Measurements from ENCODE around the gene ATXN7L1. TPM values are rescaled to one million over a fixed set of nuclear protein-coding genes. Genes with fewer than 3 reads are reported as not detected.

The ATXN7L1 gene
- total and polyA plus RNA-seq, 4 donors, result 4.2 to 22.5 (median 8.5) TPM

DNA sequence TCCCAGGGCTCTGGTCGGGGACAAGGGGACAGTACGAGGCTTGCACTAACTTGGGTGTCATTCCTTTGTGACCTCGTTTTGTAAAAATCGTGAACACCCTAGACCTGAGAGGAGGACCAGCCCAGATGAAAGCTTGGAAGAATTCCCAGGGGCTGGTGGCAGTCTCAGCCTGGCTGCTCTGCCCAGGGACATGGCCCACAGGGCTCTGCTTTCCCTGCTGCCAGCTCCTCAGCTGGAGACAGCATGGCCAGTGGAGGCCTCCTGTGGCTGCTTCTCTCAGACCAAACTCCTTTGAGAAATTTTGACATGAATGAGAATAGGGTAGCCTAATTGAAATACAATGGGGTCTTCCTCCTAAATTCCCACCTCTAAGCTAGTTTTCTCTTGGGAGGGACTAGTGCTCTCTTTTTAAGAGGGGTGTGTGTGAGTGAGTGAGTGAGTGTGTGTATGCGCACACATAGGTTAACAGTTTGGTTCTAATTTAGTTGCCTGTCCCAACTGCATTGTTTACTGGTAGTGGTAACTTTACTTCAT is 154.8 kb downstream of the ATXN7L1 start:
- TF ChIP-seq, protein P1, sequence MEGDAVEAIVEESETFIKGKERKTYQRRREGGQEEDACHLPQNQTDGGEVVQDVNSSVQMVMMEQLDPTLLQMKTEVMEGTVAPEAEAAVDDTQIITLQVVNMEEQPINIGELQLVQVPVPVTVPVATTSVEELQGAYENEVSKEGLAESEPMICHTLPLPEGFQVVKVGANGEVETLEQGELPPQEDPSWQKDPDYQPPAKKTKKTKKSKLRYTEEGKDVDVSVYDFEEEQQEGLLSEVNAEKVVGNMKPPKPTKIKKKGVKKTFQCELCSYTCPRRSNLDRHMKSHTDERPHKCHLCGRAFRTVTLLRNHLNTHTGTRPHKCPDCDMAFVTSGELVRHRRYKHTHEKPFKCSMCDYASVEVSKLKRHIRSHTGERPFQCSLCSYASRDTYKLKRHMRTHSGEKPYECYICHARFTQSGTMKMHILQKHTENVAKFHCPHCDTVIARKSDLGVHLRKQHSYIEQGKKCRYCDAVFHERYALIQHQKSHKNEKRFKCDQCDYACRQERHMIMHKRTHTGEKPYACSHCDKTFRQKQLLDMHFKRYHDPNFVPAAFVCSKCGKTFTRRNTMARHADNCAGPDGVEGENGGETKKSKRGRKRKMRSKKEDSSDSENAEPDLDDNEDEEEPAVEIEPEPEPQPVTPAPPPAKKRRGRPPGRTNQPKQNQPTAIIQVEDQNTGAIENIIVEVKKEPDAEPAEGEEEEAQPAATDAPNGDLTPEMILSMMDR (IDR thresholded peaks at IDR 0.05; ENCODE audit: control extremely low read depth, extremely low read depth), result no peak
- no peaks in the 10 kb centered on the region for H3K27me3 ChIP-seq (ENCODE audit: control insufficient read depth in 3 of 3, insufficient read depth in 3 of 3, low read length in 2 of 3)
- H3K4me3 ChIP-seq, result no peak overlapping the region
- H3K36me3 ChIP-seq (ENCODE audit: control insufficient read depth in 4 of 4, insufficient read depth in 4 of 4, low read length in 4 of 4), result peaks cover 0 to 4% (median 0%) of the 10 kb centered on the region in 4 donors
- 93 to 96% methylated on average over 5 of the region's 5 CpGs for WGBS, 2 donors
- no peak overlapping the region for H3K9ac ChIP-seq (ENCODE audit: insufficient read depth in 1 of 2, low read length in 2 of 2)
- no peaks in the 10 kb centered on the region for H3K9me3 ChIP-seq (ENCODE audit: control insufficient read depth in 4 of 4, insufficient read depth in 3 of 4, low read length in 3 of 4)
- H3K27ac ChIP-seq (ENCODE audit: low read depth in 1 of 2, low read length in 1 of 2), result no peak overlapping the region
- DNase-seq, result no peak
- peaks cover 0 to 23% (median 7%) of the 10 kb centered on the region in 5 donors for H3K4me1 ChIP-seq (ENCODE audit: control insufficient read depth in 5 of 5, insufficient read depth in 5 of 5, low read length in 5 of 5)
- ATAC-seq (ENCODE audit: insufficient read depth, low FRiP score), result no peak

DNA sequence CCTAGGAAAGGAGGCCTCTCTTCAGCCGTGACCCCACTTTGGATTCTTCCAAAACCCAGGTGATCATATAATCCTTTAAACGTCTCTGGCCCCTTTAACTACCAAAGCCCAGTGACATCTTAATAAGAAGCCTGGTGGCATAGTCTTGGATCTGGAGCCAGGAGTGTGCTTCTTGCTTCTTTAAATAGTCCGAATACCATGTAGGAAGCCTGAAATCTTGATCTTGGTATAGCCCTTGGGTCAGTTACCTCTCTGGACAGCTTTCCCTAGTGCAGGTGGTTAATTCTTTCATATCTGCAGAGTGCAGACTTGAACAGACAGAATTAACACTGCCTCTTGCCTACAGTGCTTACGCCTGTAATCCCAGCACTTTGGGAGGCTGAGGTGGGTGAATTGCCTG is 156.5 kb downstream of the ATXN7L1 start:
- Histone ChIP-seq H3K4me1 (ENCODE audit: control insufficient read depth in 5 of 5, insufficient read depth in 5 of 5, low read length in 5 of 5) (peaks cover 0 to 23% (median 8%) of the 10 kb centered on the region in 5 donors), H3K9me3 (ENCODE audit: control insufficient read depth in 4 of 4, insufficient read depth in 3 of 4, low read length in 3 of 4) (no peaks in the 10 kb centered on the region), H3K27ac (ENCODE audit: low read depth in 1 of 2, low read length in 1 of 2) (no peak overlapping the region), H3K4me3 (no peak overlapping the region), H3K36me3 (ENCODE audit: control insufficient read depth in 4 of 4, insufficient read depth in 4 of 4, low read length in 4 of 4) (peaks cover 0 to 2% (median 0%) of the 10 kb centered on the region in 4 donors), H3K27me3 (ENCODE audit: control insufficient read depth in 3 of 3, insufficient read depth in 3 of 3, low read length in 2 of 3) (no peaks in the 10 kb centered on the region), H3K9ac (ENCODE audit: insufficient read depth in 1 of 2, low read length in 2 of 2) (no peak overlapping the region)
- TF ChIP-seq, protein P1 (IDR thresholded peaks at IDR 0.05; ENCODE audit: control extremely low read depth, extremely low read depth), result no peak
- ATAC-seq (ENCODE audit: insufficient read depth, low FRiP score) (no peak), DNase-seq (no peak)
- WGBS, 2 donors, result 95 to 96% methylated on average over 4 of the region's 4 CpGs

DNA sequence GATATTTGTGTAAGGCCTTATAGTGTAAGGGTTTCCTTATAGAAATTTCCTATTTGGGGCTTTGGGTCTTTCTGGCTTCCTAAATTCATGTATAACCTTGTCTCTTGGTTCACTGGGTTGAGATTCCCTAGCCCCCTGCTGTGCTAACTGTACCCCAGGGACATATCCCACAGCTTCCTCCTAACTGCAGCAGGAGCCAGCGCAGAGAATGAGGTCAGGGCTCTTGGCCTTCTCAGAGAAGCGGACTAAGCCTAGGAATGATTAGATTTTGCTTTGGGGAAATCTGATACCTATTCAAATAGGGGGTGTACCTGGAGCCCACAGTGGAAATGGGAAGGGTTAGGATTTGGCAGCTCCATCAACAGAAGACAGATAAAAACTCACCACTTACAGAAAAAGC is 157.0 kb downstream of the ATXN7L1 start:
- no peaks in the 10 kb centered on the region for H3K9me3 ChIP-seq (ENCODE audit: control insufficient read depth in 4 of 4, insufficient read depth in 3 of 4, low read length in 3 of 4)
- H3K27ac ChIP-seq (ENCODE audit: low read depth in 1 of 2, low read length in 1 of 2), result no peak overlapping the region
- no peak for ATAC-seq (ENCODE audit: insufficient read depth, low FRiP score)
- WGBS, 2 donors, result 86 to 87% methylated on average over 2 of the region's 2 CpGs
- H3K27me3 ChIP-seq (ENCODE audit: control insufficient read depth in 3 of 3, insufficient read depth in 3 of 3, low read length in 2 of 3), result no peaks in the 10 kb centered on the region
- H3K4me1 ChIP-seq (ENCODE audit: control insufficient read depth in 5 of 5, insufficient read depth in 5 of 5, low read length in 5 of 5), result peaks cover 0 to 23% (median 8%) of the 10 kb centered on the region in 5 donors
- H3K4me3 ChIP-seq, result no peak overlapping the region
- no peak overlapping the region for H3K9ac ChIP-seq (ENCODE audit: insufficient read depth in 1 of 2, low read length in 2 of 2)
- H3K36me3 ChIP-seq (ENCODE audit: control insufficient read depth in 4 of 4, insufficient read depth in 4 of 4, low read length in 4 of 4), result peaks cover 0 to 2% (median 0%) of the 10 kb centered on the region in 4 donors
- DNase-seq, result peak in 1 of 3 donors; percentile 34
- TF ChIP-seq, protein P1 (IDR thresholded peaks at IDR 0.05; ENCODE audit: control extremely low read depth, extremely low read depth), result no peak

DNA sequence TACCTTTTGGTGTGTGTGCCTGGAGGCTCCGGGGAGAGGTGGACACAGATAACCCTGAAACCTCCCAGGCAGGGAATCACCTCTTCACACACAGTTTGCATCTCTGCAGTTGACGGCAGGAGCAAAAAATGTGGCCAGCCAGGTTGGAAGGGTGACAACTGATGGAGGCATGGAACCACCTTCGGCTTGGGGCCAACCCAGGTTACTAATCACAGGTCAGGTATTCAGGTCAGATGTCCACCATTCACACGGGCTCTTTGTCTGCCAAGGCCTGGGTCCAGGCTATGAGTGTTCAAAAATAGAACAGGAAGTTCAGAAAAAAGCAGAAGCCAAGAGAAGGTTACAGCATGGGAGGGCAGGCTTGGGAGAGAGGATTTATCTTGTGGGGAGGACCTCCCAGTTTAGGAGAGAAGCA is 157.9 kb downstream of the ATXN7L1 start:
- Histone ChIP-seq H3K4me3 (no peak overlapping the region), H3K4me1 (ENCODE audit: control insufficient read depth in 5 of 5, insufficient read depth in 5 of 5, low read length in 5 of 5) (peaks cover 0 to 19% (median 5%) of the 10 kb centered on the region in 5 donors), H3K27ac (ENCODE audit: low read depth in 1 of 2, low read length in 1 of 2) (no peak overlapping the region), H3K9me3 (ENCODE audit: control insufficient read depth in 4 of 4, insufficient read depth in 3 of 4, low read length in 3 of 4) (no peaks in the 10 kb centered on the region), H3K9ac (ENCODE audit: insufficient read depth in 1 of 2, low read length in 2 of 2) (no peak overlapping the region), H3K36me3 (ENCODE audit: control insufficient read depth in 4 of 4, insufficient read depth in 4 of 4, low read length in 4 of 4) (peaks cover 0 to 2% (median 0%) of the 10 kb centered on the region in 4 donors), H3K27me3 (ENCODE audit: control insufficient read depth in 3 of 3, insufficient read depth in 3 of 3, low read length in 2 of 3) (no peaks in the 10 kb centered on the region)
- 60 to 67% methylated on average over 4 of the region's 4 CpGs for WGBS, 2 donors
- TF ChIP-seq, protein P1 (IDR thresholded peaks at IDR 0.05; ENCODE audit: control extremely low read depth, extremely low read depth), result no peak
- ATAC-seq (ENCODE audit: insufficient read depth, low FRiP score) (no peak), DNase-seq (no peak)

All from lung (tissue), 12 donors.